ENCODE data around the gene CDC26. TPM values are rescaled to one million over a fixed set of nuclear protein-coding genes. Genes with fewer than 3 reads are reported as not detected.
"Not testable (repeated sequence)": the region's sequence is repeated elsewhere in the genome, so short reads cannot be mapped to it uniquely, and the experiment has no call there.

Gene CDC26
- total RNA-seq, 2 experiments from 2014 or later, result 27.5 to 28.9 TPM

DNA sequence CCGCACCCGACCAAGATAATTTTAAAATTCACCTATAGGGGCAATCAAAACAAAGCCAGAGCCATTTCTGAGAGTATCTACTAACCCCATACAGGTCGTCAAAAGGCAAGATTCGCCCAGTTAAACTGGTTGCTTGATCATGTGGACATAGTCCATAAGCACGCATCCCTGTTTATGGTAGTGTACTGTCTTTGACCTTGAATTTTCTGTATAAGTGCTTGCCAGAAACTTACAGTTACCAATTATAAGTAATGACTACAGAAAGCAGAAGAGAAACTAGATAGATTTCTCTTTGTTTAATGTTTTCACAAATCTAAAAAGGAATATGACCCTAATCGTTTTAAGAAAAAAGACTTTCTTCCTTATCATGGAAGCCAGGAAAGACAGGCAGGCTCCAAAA, 28.4 kb downstream of the CDC26 start:
- Mint-ChIP-seq H3K36me3 (peaks cover 9% of the 10 kb centered on the region), H3K4me3 (no peak overlapping the region), H3K9me3 (peaks cover 3% of the 10 kb centered on the region), H3K4me1 (no peaks in the 10 kb centered on the region), H3K27ac (no peak overlapping the region), H3K27me3 (no peaks in the 10 kb centered on the region)
- POLR2A ChIA-PET, result no interaction called here
- DNase-seq (no peak), ATAC-seq (ENCODE audit: low read depth) (no peak)

DNA sequence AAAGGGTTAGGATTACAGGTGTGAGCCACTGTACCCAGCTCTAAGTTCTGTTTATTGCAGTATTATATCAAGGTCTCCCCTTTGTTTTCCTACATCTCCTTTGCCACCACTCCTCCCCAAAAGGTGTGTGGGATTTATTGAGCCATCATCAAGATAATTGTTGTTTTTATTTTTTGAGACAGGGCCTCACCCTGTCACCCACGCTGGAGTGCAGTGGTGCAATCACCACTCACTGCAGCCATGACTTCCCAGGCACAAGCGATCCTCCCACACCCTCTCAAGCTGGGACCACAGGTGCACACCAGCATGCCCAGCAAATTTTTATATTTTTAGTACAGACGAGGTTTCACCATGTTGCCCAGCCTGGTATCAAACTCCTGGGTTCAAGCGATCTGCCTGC, 29.5 kb downstream of the CDC26 start:
- DNase-seq, result no peak
- POLR2A ChIA-PET, result no interaction called here
- ATAC-seq (ENCODE audit: low read depth), result no peak

GRCh38 chr9:113244556-113244955, 30.8 kb downstream of the CDC26 start:
- Mint-ChIP-seq H3K4me1 (no peaks in the 10 kb centered on the region), H3K9me3 (peaks cover 2% of the 10 kb centered on the region), H3K27ac (no peak overlapping the region), H3K36me3 (peaks cover 7% of the 10 kb centered on the region), H3K4me3 (no peak overlapping the region), H3K27me3 (no peaks in the 10 kb centered on the region)
- ATAC-seq (ENCODE audit: low read depth) (no peak), DNase-seq (no peak)
- POLR2A ChIA-PET, result no interaction called here

More for the DNA sequence above, 29.5 kb downstream of the CDC26 start:
- H3K9me3 Mint-ChIP-seq, result peaks cover 3% of the 10 kb centered on the region
- H3K27me3 Mint-ChIP-seq, result no peaks in the 10 kb centered on the region
- H3K4me3 Mint-ChIP-seq, result no peak overlapping the region
- no peak overlapping the region for H3K27ac Mint-ChIP-seq
- peaks cover 7% of the 10 kb centered on the region for H3K36me3 Mint-ChIP-seq
- no peaks in the 10 kb centered on the region for H3K4me1 Mint-ChIP-seq

- no peak for DNase-seq
- no peak overlapping the region for H3K4me3 Mint-ChIP-seq
- no peak overlapping the region for H3K27ac Mint-ChIP-seq
- peaks cover 4% of the 10 kb centered on the region for H3K4me1 Mint-ChIP-seq
- no peak for ATAC-seq (ENCODE audit: low read depth)
- H3K36me3 Mint-ChIP-seq, result no peaks in the 10 kb centered on the region
- H3K9me3 Mint-ChIP-seq, result no peaks in the 10 kb centered on the region
- H3K27me3 Mint-ChIP-seq, result no peaks in the 10 kb centered on the region
- POLR2A ChIA-PET, result no interaction called here
Observed at GRCh38 chr9:113241161-113241560, 34.2 kb downstream of the CDC26 start.

GRCh38 chr9:113238859-113239232, 36.5 kb downstream of the CDC26 start:
- H3K27ac Mint-ChIP-seq, result no peak overlapping the region
- ATAC-seq (ENCODE audit: low read depth) (no peak), DNase-seq (no peak)
- H3K36me3 Mint-ChIP-seq, result peaks cover 1% of the 10 kb centered on the region
- H3K27me3 Mint-ChIP-seq, result no peaks in the 10 kb centered on the region
- peaks cover 4% of the 10 kb centered on the region for H3K4me1 Mint-ChIP-seq
- POLR2A ChIA-PET, result no interaction called here
- H3K4me3 Mint-ChIP-seq, result no peak overlapping the region
- no peaks in the 10 kb centered on the region for H3K9me3 Mint-ChIP-seq

- ATAC-seq (ENCODE audit: low read depth) (no peak), DNase-seq (no peak)
- H3K27me3 Mint-ChIP-seq, result no peaks in the 10 kb centered on the region
- H3K4me1 Mint-ChIP-seq, result peaks cover 4% of the 10 kb centered on the region
- POLR2A ChIA-PET, result no interaction called here
- H3K9me3 Mint-ChIP-seq, result no peaks in the 10 kb centered on the region
- H3K4me3 Mint-ChIP-seq, result no peak overlapping the region
- no peak overlapping the region for H3K27ac Mint-ChIP-seq
- peaks cover 1% of the 10 kb centered on the region for H3K36me3 Mint-ChIP-seq
Observed at GRCh38 chr9:113238202-113238858, 37.0 kb downstream of the CDC26 start.

DNA sequence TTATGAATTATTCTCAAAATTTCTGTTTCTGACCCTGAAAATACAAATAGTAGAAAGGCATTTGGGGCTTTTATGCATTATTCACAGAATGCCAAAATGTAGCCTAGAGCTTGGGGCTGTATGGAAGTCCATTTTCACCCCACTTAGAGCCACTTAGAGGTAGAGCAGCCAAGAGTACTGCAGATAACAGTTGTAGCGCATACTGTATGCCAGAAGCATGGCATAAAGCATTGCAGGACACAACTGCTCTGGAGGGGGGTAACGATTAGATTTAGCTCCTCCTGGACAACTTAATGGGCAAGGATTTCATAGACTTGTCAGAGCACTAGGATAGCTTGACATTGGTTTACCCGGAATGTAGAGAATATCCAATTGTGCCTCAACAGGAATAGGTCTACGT, 38.3 kb downstream of the CDC26 start:
- no peaks in the 10 kb centered on the region for H3K9me3 Mint-ChIP-seq
- POLR2A ChIA-PET, result interaction anchor here (0.5 kb wide), 1 partner anchor 897 kb away, joined by 3 read pairs; no protein-coding TSS in a partner anchor
- peaks cover 1% of the 10 kb centered on the region for H3K36me3 Mint-ChIP-seq
- peaks cover 14% of the 10 kb centered on the region for H3K4me1 Mint-ChIP-seq
- no peak overlapping the region for H3K4me3 Mint-ChIP-seq
- no peak for ATAC-seq (ENCODE audit: low read depth)
- no peak overlapping the region for H3K27ac Mint-ChIP-seq
- DNase-seq, result no peak
- no peaks in the 10 kb centered on the region for H3K27me3 Mint-ChIP-seq

DNA sequence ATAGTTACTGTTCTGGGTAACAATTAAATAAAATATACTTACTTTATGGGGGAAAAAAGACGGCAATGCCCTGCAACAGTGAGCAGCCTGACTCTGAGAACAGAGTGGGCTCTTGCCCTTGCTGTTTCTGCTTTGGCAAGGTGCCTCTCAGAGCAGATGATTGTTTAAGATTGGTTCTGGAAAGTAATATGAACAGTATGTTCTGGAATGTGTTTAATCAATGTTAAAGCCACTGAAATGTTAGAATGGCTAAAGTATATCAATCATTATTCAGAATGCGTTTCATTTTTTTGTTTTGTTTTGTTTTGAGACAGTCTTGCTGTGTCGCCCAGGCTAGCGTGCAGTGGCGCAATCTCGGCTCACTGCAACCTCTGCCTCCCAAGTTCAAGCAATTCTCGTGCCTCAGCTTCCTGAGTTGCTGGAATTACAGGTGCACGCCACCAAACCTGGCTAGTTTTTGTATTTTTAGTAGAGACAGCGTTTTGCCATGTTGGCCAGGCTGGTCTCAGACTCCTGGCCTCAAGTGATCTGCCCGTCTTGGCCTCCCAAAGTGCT, 39.6 kb downstream of the CDC26 start:
- H3K36me3 Mint-ChIP-seq; ATAC-seq (ENCODE audit: low read depth); H3K27me3 Mint-ChIP-seq; H3K4me3 Mint-ChIP-seq; POLR2A ChIA-PET; DNase-seq; H3K9me3 Mint-ChIP-seq; H3K27ac Mint-ChIP-seq: not testable (repeated sequence)
- peaks cover 14% of the 10 kb centered on the region for H3K4me1 Mint-ChIP-seq

- POLR2A ChIA-PET, result interaction anchor here (2.2 kb wide), 1 partner anchor 11 kb away, joined by 11 read pairs; the partner anchor contains the start of genes FKBP15 and SLC31A1
- H3K27me3 Mint-ChIP-seq, result no peaks in the 10 kb centered on the region
- ATAC-seq (ENCODE audit: low read depth), result no peak
- H3K9me3 Mint-ChIP-seq, result no peaks in the 10 kb centered on the region
- peaks cover 5% of the 10 kb centered on the region for H3K36me3 Mint-ChIP-seq
- H3K4me1 Mint-ChIP-seq, result peaks cover 15% of the 10 kb centered on the region
- H3K27ac Mint-ChIP-seq, result no peak overlapping the region
- no peak for DNase-seq
- H3K4me3 Mint-ChIP-seq, result no peak overlapping the region
Observed at GRCh38 chr9:113231701-113232100, 43.7 kb downstream of the CDC26 start.

DNA sequence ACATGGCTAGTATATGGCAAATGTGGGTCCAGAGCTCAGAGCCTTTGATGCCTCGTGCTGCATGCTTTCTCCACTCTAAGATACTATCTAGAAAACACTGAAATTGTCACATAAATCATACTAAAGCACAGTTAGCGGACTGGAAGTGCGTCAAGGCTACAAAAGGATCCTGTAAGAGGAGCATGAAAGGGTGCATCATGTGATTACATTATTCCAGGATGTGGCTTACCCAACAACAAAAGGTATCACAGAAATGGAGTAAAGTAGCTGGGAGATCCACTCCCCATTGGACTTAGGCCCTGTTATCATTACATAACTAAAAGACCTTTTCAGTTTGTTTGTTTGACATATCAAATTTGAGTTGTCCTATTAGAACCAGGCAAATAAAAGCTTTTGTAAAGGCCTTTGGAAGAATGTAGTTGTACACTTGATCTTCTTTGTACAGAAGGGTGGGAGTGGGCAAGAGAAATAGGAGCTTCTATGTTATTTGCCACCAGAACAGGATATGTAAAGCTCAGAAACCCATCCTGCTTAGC, 47.2 kb downstream of the CDC26 start:
- DNase-seq, result no peak
- peaks cover 17% of the 10 kb centered on the region for H3K4me1 Mint-ChIP-seq
- H3K36me3 Mint-ChIP-seq, result peaks cover 3% of the 10 kb centered on the region
- H3K27me3 Mint-ChIP-seq, result no peaks in the 10 kb centered on the region
- H3K9me3 Mint-ChIP-seq, result no peaks in the 10 kb centered on the region
- H3K4me3 Mint-ChIP-seq, result no peak overlapping the region
- H3K27ac Mint-ChIP-seq, result no peak overlapping the region
- POLR2A ChIA-PET, result no interaction called here
- ATAC-seq (ENCODE audit: low read depth), result no peak

GRCh38 chr9:113227436-113227835, 47.9 kb downstream of the CDC26 start:
- Mint-ChIP-seq H3K4me1 (peaks cover 16% of the 10 kb centered on the region), H3K9me3 (no peaks in the 10 kb centered on the region), H3K27ac (no peak overlapping the region), H3K27me3 (no peaks in the 10 kb centered on the region), H3K36me3 (peaks cover 3% of the 10 kb centered on the region), H3K4me3 (no peak overlapping the region)
- ATAC-seq (ENCODE audit: low read depth) (no peak), DNase-seq (no peak)
- POLR2A ChIA-PET, result no interaction called here

DNA sequence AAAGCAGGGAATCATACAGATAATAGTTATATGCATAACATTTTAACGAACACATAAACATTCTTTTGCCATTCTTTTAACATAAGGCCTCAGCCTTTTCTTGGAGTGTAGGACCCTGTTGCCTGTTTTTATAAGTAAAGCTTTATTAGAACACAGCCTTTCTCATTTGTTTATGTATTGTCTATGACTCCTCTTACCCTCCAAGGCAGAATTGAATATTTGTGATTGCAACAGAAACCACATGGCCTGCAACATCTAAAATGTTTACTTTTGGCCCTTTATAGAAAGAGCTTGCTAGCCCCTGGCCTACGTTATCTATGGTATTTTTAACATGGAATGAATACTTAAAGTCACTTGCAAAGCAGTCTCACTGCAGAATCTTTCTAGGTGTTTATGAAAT, 51.4 kb downstream of the CDC26 start:
- H3K27ac Mint-ChIP-seq, result no peak overlapping the region
- H3K9me3 Mint-ChIP-seq, result no peaks in the 10 kb centered on the region
- peaks cover 3% of the 10 kb centered on the region for H3K36me3 Mint-ChIP-seq
- no peak overlapping the region for H3K4me3 Mint-ChIP-seq
- POLR2A ChIA-PET, result no interaction called here
- H3K4me1 Mint-ChIP-seq, result peaks cover 34% of the 10 kb centered on the region
- H3K27me3 Mint-ChIP-seq, result no peaks in the 10 kb centered on the region
- no peak for ATAC-seq (ENCODE audit: low read depth)
- DNase-seq, result no peak

GRCh38 chr9:113222482-113222841, 52.9 kb downstream of the CDC26 start:
- no peak for ATAC-seq (ENCODE audit: low read depth)
- H3K9me3 Mint-ChIP-seq, result no peaks in the 10 kb centered on the region

More at GRCh38 chr9:113222482-113222841, 52.9 kb downstream of the CDC26 start:
- POLR2A ChIA-PET, result interaction anchor here (2.7 kb wide), 1 partner anchor 71 kb away, joined by 12 read pairs; the partner anchor contains the start of gene SLC31A2
- peaks cover 2% of the 10 kb centered on the region for H3K36me3 Mint-ChIP-seq
- H3K4me3 Mint-ChIP-seq, result peak overlapping the region; percentile 86
- DNase-seq, result no peak
- peaks cover 34% of the 10 kb centered on the region for H3K4me1 Mint-ChIP-seq
- H3K27ac Mint-ChIP-seq, result peak overlapping the region; percentile 61
- no peaks in the 10 kb centered on the region for H3K27me3 Mint-ChIP-seq

Data from activated naive CD8-positive, alpha-beta T cell treated with anti-CD3 and anti-CD28 coated beads, Interleukin-2, amount 10 ng/mL, durations not matched to agents 7 days and 5 days (primary cell).